HT1080 (cell line): ENCODE measurements around the gene CRADD. TPM values are rescaled to one million over a fixed set of nuclear protein-coding genes. Genes with fewer than 3 reads are reported as not detected.
"Not testable (repeated sequence)": the region's sequence is repeated elsewhere in the genome, so short reads cannot be mapped to it uniquely, and the experiment has no call there.

ENCODE experiments used
- DNase-seq: peaks from one replicate; pipeline ENCODE4 v3.0.0-alpha.2; 2015; ENCODE audit warnings: low read depth
- polyA plus RNA-seq, 2 experiments: library from polyadenylated mRNA; depleted of rRNA; stranded (reverse); fragments of >200 nt; gene quantifications; 2 replicates each; pipeline ENCODE4 v1.2.3, GENCODE V29; 2015
- total RNA-seq: library from RNA; depleted of rRNA; stranded (reverse); fragments of >200 nt; shearing (Covaris generic); gene quantifications from 2 replicates; pipeline ENCODE4 v1.2.3, GENCODE V29; 2014; rRNA removed

CRADD gene
- total RNA-seq, result 21.4 and 21.5 TPM in 2 replicates
- polyA plus RNA-seq (2015; cell fraction: cytosol; rRNA removed), result 22.4 and 24.1 TPM in 2 replicates
- polyA plus RNA-seq (2015; cell fraction: nucleus; rRNA removed), result 11.0 and 14.9 TPM in 2 replicates

DNA sequence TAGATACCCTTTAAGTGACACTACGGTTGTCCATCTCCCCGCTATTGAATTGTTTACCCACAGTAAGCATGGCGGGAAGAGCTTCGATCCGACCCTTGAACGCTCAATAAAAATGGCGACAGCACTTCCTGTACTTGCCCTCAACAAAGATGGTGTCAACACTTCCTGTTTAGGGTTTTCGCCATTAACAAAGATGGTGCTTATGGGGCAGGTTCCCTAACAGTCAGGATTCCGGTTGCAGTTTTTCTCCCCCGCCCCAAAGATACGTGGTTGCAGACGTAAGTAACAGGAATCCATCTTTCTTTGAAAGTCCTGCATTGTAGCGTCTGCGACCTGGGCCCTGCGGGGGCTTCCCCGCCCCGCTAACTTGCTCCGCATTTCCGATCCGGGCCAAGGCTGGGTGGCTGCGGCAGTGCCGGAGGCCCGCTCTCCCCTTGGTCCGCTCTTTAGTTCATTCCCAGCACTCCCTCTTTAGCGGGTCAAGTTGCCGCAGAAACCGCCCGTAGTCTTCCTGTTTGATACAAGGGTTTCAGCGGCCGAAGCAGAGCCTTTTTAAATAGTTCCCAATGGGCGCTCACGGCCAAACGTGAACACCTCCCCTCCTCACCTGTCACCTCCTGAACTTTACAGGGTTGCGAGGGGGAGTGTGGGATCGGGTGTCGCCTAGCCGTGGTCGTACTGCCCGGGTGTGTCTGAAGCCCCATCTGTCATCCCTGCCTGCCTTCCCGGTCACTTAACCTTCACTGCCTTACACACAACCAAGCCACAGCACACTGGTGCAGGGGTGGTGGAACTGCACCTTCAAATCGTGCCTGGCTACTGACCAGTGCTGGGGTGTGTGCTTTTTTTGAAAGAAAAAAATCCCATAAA is at the start of gene CRADD:
Gene CRADD (plus strand): TSS at position 181 of the 870 bp plus-strand sequence.
- peak; percentile 93 for DNase-seq

DNA sequence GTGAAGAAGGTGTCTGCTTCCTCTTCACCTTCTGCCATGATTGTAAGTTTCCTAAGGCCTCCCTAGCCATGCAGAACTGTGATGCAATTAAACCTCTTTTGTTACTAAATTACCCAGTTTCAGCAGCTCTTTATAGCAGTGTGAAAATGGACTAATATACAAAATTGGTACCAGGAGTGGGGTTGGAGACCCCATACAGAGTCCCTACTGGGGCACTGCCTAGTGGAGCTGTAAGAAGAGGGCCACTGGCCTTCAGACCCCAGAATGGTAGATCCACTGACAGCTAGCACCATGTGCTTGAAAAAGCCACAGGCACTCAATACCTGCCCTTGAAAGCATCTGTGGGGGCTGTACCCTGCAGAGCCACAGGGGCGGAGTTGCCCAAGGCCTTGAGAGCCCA is 44.8 kb upstream of the CRADD start:
- no peak for DNase-seq

DNA sequence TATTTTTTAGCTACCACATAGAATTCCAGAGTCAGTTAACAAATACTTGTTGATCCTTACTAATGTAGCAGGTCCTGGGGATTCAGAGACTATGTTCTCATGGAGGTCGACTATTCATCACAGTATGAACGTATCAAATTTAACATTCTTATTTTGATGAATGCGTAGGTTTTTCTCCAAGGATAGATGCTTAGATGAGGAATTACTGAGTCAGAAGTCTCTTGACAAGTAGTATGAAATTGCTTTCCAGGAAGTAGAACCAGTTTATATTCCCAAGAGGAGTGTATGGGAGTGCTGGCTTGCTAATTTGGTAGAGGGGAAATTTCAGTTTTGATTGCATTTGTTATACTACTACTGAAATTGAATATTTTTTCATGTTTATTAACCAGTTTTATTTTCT is 42.8 kb upstream of the CRADD start:
- DNase-seq, result no peak

DNA sequence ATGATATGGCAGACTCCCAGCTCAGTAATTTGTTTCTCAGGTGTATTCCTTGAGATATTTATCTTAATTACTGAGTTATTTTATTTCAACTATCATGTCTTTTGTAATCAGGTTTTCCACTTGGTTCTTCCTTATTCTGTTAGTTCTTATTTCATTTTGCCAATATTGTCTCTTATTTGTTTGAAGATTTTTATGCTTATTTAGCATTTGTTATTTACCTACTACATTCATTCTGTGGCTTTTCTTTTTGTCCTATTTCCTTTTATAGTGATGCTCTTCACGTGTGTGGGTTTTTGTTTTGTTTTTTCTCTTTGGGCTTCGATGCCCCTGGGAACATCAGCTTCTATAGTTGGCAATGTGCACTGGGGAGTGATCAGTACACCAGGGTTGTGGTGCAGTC is 40.5 kb upstream of the CRADD start:
- DNase-seq, result no peak

DNA sequence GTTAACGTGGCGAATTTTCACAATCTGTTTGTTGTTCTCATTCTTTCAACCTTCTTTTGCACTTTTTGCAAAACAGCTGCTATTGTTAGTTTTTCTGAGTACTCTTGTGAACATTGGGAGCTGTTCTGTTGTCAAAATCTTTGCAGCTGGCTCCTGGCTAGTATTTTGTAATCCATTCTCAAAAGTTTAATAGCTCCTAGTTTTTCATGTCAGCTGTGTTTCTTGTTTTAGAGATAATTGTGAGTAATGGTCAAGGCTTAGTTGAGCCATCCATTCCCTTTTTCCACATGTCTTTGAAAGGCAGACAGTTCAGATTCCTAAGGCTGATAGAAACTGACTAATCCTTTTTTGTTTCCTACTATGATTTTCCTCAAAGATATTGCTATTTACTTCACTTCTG is 39.1 kb upstream of the CRADD start:
- DNase-seq, result no peak

DNA sequence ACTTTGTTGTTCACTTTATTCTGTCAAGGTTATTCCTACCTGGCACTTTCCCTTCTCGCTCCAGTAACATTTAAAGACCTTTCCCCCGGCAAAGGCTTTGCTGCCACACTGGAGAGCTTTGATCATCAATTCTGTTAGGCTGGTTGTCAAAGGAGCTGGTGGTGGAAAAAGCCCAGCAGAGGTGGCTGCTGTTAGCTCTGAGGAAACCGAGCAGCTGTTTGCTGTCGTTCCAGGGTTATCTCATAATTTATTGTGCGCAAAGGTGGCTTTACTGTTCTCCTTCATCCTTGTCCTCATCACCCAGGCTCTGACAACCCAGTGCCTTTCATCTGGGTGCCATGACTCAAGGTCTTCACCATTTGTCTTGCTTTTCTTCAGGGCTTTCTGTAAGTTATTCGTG is 38.2 kb upstream of the CRADD start:
- DNase-seq, result no peak

DNA sequence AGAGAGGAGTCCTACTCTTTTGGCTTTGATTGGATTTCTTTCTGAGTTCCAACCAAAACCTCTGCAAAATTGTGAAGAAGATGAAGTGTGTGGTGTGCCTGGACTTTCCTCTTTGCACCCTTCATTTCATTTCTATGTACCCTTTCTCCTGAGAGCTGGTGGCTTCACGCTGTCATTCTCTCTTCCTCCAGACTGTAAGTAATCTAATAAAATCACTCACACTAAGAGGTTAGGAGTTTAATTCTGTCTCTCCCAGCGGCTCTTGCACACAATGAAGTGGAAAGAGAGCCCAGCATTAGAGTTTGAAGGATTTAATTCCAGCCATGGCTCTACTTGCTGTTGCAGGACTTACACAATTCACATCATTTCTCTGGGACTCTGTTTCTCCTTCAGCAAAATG is 37.8 kb upstream of the CRADD start:
- no peak for DNase-seq

DNA sequence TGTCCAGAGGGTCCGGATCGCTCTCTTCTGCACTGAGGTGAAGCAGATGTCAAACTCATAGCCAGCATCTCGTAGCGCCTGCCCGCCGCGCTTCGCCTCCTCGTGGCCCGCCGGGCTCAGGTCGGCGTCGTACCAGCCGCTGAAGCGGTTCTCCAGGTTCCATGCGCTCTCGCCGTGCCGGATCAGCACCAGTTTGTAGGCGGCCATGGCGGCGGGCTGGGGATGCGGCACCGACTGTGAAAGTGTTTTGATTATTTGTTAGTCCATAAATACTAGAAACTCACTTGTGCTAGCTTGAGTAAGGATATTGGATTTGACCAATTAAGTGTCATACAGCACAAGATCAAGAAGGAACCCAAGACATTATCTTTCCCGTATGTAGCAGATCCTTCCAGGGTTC is 35.8 kb upstream of the CRADD start:
- DNase-seq, result not testable (repeated sequence)

DNA sequence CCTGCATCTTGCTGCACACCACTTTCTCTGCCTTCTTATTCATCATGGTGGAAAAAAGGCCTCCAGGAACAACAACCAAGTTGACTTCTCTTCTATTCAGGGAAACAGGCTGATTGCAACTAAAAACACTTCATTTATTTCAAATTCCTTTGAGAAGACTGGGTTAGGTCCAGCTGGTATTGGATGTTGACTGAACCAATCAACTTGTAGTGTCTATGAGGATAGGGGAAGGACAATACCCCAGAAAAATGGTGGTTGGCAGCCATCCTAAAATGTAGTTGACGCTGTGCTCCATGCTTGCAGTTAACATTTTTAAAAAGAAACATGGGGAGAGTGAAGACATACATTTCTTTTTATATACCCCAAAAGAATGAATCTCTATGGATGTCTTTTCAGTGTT is 34.4 kb upstream of the CRADD start:
- no peak for DNase-seq

DNA sequence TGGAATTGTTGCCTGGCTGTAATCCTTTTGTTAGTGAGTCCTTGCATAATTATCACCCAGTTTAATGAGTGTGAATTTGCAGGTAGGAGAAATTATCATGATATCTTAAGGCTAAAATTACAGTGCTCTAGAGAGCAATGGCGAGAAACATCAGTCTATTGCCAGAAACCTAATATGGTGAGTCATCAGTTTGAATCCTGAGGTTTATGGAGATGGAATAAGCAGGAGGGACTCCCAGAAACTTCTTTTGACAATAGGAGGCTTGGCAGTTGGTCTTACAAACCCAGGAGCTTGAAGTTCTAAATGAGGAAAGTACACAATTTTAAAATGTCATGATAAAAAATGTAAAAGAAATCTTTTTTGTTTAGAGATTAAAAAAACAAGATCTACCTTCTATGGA is 31.5 kb upstream of the CRADD start:
- peak; percentile 53 for DNase-seq

DNA sequence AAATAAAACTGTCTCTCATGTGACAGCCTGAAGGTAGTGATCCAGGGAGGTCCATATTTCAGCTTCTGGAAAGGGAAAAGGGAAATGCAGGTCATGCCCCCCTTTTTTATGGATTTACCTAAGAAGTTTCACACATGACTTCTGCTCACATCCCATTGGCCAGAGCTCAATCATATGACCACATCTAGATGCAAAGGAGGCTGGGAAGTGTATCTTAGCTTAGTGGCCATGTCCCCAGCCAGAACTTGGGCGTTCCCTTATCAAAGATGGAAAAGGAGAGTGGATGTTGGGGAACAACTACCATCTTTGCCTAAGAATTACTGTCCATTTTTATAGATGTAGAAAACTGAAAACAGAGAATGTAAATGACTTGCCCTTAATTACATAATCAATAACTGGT is 26.5 kb upstream of the CRADD start:
- no peak for DNase-seq

DNA sequence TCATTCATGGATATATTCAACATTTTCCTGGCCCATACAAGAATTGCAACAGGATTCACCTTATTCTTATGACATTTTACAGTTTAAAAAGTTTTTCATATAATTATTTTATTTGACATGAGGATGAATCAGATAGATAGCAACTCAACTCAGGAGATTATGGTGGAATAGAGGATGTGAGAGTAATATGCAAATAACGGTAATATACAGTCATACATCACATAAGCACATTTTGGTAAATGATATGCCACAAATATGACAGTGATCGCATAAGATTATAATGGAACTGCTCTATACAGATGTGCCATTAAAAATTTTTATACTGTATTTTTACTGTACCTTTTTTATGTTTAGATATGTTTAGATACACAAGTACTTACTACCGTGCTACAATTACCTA is 24.1 kb upstream of the CRADD start:
- no peak for DNase-seq

DNA sequence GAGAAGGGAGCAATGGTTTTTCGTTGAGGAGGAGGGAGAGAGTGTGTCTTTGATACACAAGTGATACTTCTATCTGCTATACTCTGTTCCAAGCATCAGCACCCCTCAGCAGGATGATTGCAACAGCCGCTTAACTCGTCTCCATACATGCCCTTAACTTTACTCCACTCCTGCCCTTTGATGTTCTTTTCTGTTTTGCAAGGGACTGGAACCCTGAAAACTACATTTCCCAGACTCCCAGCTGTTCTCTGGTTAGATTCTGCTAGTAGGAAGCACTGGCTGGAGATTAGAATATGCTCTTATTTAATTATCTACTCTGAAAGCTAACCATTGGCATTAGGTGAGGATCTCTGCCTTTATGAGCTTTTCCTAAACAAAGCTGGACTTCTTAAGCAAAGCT is 23.5 kb upstream of the CRADD start:
- no peak for DNase-seq

DNA sequence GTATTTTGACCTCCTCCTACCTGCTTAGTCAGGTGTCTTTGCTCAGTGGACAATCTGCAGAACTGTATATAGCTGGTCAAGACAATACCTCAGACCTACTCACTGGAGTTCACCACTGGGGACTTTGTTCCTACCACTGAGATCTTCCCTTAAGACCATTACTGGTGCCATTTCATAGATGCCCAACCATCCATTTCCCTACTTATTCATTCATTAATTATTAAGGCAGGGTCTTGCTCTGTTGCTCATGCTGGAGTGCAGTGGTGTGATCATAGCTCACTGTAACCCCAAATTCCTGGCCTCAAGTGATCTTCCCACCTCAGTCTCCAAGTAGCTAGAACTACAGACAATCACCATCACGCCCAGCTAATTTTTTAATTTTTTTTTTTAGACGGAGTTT is 22.8 kb upstream of the CRADD start:
- DNase-seq, result no peak

DNA sequence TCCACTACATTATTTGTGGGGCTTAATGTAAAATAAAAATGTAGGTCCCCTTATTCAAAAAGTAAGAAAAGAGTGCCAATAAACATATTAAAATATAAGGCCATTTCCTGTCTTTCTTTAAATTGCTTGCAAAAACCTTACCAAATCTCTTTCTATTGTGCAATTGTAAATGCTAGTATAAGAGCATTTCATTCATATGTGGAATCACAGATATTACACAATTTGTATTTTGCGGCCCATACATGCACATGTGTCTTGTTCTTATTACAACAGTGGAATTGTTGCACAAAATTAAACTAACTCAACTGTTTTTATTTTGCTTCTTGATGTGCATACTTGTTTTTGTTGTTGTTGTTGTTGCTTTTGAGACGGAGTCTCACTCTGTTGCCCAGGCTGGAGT is 20.1 kb upstream of the CRADD start:
- DNase-seq, result no peak

DNA sequence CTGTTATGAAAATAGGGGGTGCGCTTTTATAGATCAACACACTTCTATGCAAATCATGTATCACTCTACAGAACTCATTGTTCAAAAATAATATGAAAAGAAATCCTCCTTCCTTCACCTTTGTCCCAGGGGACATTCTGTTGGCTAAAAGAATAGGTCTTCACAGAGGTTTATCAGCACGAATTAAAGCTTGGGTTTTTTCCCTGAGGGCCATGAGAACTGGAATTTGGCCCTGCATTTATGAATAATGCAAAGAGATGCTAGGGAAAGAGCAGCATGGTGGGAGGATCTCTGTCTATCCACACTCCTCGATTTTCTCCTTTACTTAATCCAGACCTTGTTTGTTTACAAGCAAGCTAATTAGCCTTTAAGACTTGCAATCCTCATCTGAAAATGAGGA is 16.2 kb upstream of the CRADD start:
- no peak for DNase-seq

DNA sequence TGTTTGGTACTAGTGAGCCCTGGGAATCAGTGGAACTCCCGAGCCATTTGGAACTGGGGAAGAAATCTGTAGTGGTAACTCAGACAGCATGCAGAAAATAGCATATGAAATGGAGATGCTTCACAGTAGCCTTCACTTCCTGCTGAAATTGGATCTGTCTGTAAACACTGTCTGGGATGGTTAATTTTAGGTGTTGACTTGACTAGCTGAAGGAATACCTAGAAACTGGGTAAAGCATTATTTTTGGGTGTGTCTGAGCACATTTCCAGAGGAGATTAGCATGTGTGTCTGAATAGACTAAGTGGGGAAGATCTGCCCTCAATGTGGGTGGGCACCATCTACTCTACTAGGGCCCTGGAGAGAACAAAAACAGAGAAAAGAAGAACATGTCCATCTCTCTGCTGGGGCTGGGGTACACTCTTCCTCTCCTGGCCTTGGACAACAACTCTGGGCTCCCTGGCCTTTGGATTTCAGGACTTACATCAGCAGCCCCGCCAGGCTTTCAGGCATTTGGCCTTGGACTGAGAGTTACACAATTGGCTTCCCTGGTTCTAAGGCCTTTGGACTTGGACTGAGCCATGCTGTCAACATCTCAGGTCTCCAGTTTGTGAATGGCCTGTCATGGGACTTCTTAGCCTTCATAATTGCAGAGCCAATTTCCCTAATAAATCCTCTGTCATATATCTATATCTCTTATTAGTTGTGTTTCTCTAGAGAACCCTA is 14.0 kb upstream of the CRADD start:
- no peak for DNase-seq

DNA sequence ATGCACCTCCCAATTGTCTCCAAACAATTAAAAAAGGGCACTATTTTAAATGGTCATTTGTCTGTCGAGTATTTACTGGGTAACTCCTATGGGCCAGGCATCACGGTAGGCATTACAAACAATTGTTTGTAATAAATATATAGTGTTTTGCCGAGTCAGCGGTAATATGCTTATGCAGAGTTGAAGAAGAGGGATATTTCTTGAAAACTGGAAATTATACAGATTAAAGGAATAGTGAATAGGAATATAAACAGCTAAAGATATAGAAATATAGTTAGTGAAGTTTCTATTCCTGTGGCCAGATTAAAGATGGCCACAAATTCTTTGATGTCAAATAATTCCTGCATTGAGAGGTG is 13.5 kb upstream of the CRADD start:
- DNase-seq, result no peak

DNA sequence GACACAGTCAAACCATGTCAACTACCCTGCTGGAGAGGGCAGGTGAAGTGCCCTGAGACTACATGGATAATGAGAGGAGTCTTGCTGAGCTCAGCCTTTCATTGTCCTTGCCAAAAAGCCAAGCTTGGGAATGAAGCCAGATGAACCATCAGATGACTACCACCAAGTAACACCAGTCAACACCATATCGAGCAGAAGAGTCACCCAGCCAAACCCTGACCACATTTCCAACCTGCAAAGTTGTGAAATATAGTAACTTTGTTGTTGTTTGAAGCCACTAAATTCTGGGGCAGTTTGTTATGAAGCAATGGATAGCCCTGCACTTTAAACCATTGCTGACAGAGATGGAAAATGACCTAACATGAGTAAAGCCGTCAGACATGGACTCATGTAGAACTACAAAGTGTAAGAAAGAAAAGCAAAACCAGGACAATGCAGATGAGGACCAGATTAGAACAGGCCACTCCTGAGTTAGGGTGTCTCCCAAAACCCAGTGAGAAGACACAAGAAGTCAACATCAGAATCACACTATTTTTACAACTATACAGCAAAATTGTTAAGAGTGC is 12.5 kb upstream of the CRADD start:
- DNase-seq, result peak; percentile 62

DNA sequence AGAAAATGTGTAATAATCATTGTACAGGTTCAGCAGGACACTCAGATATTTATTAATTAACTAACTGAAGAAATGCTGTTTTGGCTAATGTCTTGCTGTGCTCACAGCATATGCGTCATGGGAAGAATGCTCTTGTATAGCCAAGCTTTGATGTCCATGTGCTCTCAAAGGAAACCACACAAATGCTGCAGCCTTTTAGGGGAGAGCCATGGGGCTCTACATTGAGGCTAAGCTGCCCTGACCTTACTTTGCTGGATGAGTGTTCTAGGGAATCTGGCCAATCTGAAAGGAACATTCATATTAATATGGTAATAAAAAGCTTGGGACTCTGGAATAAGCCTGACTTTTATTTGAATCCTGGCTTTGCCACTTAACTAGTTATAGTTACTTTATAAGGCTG is 9.5 kb upstream of the CRADD start:
- DNase-seq, result no peak

DNA sequence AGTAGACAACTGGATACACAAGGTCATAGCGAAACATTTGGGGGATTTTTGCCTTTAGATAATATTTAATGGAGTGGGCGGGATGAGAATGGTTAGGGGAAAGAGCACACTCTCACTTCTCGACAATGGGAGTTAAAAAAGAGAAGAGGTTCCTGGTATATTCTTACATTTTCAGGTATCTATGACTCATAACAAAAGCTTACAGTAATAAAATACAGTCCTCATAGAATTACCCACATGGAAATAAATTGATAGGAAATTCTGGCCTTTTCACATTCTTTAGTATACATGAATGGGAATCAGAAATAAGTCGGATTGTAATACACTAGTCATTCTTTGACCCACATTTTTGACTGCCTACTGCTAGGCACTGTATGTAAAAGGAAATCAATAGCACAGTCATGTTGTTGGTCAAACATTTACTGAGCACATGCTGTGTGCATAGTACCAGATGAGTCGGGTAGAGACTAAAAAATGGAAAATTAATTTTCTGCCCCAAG is 8.2 kb upstream of the CRADD start:
- DNase-seq, result no peak

DNA sequence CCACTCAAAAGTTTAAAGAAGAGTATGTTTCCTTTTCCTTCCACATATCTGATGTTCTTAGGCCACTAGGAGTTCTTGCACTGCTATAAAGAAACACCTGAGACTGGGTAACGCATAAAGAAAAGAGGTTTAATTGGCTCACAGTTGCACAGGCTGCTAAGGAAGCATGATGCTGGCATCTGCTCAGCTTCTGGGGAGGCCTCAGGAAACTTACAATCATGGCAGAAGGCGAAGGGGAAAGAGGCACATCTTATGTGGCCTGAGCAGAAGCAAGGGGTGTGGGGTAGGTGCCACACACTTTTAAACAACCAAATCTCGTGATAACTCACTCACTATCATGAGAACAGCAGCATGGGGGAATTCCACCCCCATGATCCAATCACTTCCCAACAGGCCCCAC is 7.7 kb upstream of the CRADD start:
- no peak for DNase-seq
